Heart right ventricle (tissue), 16 donors: ENCODE measurements around the gene UQCRFS1. TPM values are rescaled to one million over a fixed set of nuclear protein-coding genes. Genes with fewer than 3 reads are reported as not detected.
"Not testable (repeated sequence)": the region's sequence is repeated elsewhere in the genome, so short reads cannot be mapped to it uniquely, and the experiment has no call there.

Source experiments
- ATAC-seq, 8 donors: fragments of 200-7000 bp; cut with Tn5 transposase; one replicate each; pipeline ENCODE4 v1.9.1; 2020; ENCODE audit warnings: mild to moderate bottlenecking in 8 of 8, moderate library complexity in 8 of 8, moderate number of reproducible peaks in 1 of 8
- DNase-seq, 2 donors: peaks; one replicate each; pipeline ENCODE4 v3.0.0-alpha.2; 2020
- H3K27ac ChIP-seq, 10 donors: fragments of 200-600 bp; sonication (generic) in 2 of 10; one replicate each; pipeline versions ENCODE4 v1.5.0 to v1.8.0; 2020 to 2022; ENCODE audit warnings: mild to moderate bottlenecking in 3 of 10
- H3K27me3 ChIP-seq, 7 donors: fragments of 200-600 bp; one replicate each; pipeline ENCODE4 v1.8.0; 2021 to 2022; ENCODE audit warnings: mild to moderate bottlenecking in 2 of 7
- H3K36me3 ChIP-seq, 9 donors: fragments of 200-600 bp; sonication (generic) in 1 of 9; one replicate each; pipeline versions ENCODE4 v1.5.0 to v1.8.0; 2020 to 2022; ENCODE audit warnings: mild to moderate bottlenecking in 2 of 9
- H3K4me1 ChIP-seq, 9 donors: fragments of 200-600 bp; sonication (generic) in 1 of 9; one replicate each; pipeline versions ENCODE4 v1.5.0 to v1.8.0; 2020 to 2022; ENCODE audit warnings: mild to moderate bottlenecking in 4 of 9
- H3K4me3 ChIP-seq, 10 donors: fragments of 200-600 bp; sonication (generic) in 2 of 10; one replicate each; pipeline versions ENCODE4 v1.5.0 to v1.8.0; 2020 to 2022; ENCODE audit warnings: mild to moderate bottlenecking in 7 of 10, moderate library complexity in 2 of 10
- H3K9me3 ChIP-seq, 11 donors: fragments of 200-600 bp in 10 of 11; sonication (generic) in 2 of 11; one replicate each; pipeline versions ENCODE4 v1.5.0 to v1.8.0; 2013 to 2022; ENCODE audit warnings: mild to moderate bottlenecking in 2 of 11, control low read depth in 1 of 11, moderate library complexity in 1 of 11
- WGBS, 2 donors: extraction: QIAGEN DNeasy Blood & Tissue Kit; methylation state at CpG; one replicate each; pipeline ENCODE4 v1.1.7; 2013; ENCODE audit warnings: inconsistent platforms in 1 of 2; 5-methylcytosine and 5-hydroxymethylcytosine counted together
- intact Hi-C, 10 donors: fragments of 100-400 bp; cut with DNase I; formaldehyde crosslinking; loops; one replicate each; pipeline versions ENCODE4 v1.11.1 to v1.14.2; 2022
- polyA plus RNA-seq, 2 donors: library from polyadenylated mRNA; stranded (reverse); fragments of 200-250 nt; gene quantifications; one replicate each; pipeline ENCODE4 v1.2.3, GENCODE V29; 2013
- total RNA-seq, 10 donors: library from RNA; stranded (reverse); fragmentation: NEBNext Ultra II Directional in 3 of 10; extraction: Animal tissue kit (Norgen Biotek cat#: 25700) in 3 of 10; gene quantifications; one replicate each; pipeline versions ENCODE4 v1.2.1 to v1.2.4, GENCODE V29; 2021 to 2023
- TF ChIP-seq, protein P1 (sequence below), 9 donors: fragments of 200-600 bp; sonication (generic) in 2 of 9; IDR thresholded peaks; one replicate each; pipeline versions ENCODE4 v1.5.0 to v1.8.0; 2021 to 2022; ENCODE audit warnings: antibody characterized with exemption in 9 of 9, mild to moderate bottlenecking in 5 of 9, moderate library complexity in 1 of 9
- donor health status: Arrhythmogenic right ventricular cardiomyopathy.
- donor health status: ischemic (EF 13 %, LVEDD 7.1; RV severe dilation, severe dysfunction).
- donor health status: healthy with polysubstance abuse.
- donor health status: DM: no; HTN: yes; CAD: no.
- donor health status: DM: no; HTN: no; CAD: no.
- donor health status: ischemic (EF 25% LVEDD 6.9; RV normal size, moderate dysfunction).
- donor health status: ischemic (EF 25% LVEDD 5.7; RV mildly dilated, moderate dysfunction).
- donor health status: healthy.
- donor health status: DM: yes; HTN: yes; CAD: no.
- donor health status: Ischemic cardiomyopathy.
- donor health status: ischemic (EF 35%, LVEDD 5.7; RV mildly dilated, moderate dysfunction).
- donor health status: nonischemic (EF 11% LVEDD 7.7; RV severe dilation, severe dysfunction).
- donor health status: DM: yes; HTN: yes; CAD: no.
- donor health status: PGD.
- donor health status: ischemic (EF 29% LVEDD 5.4; RV normal size, mild dysfunction).
- donor health status: nonischemic (EF 23%, LVEDD 6.1; RV moderate dilation, normal function).

The UQCRFS1 gene
- total and polyA plus RNA-seq, 12 donors = 18.7 to 200 (median 157) TPM

GRCh38 chr19:29215322-29215845 lies 2.4 kb upstream of the UQCRFS1 start:
- intact Hi-C loops = no loop called here
- 89 to 91% methylated on average over 7 of the region's 7 CpGs for WGBS, 2 donors
- DNase-seq (no peak), ATAC-seq (no peak)
- Histone ChIP-seq H3K4me1 (peaks cover 6 to 17% (median 12%) of the 10 kb centered on the region in 9 donors), H3K9me3 (no peaks in the 10 kb centered on the region), H3K27ac (no peak overlapping the region), H3K4me3 (no peak overlapping the region), H3K27me3 (peaks cover 0 to 21% (median 0%) of the 10 kb centered on the region in 7 donors), H3K36me3 (peaks cover 0 to 4% (median 0%) of the 10 kb centered on the region in 9 donors)
- TF ChIP-seq, protein P1, sequence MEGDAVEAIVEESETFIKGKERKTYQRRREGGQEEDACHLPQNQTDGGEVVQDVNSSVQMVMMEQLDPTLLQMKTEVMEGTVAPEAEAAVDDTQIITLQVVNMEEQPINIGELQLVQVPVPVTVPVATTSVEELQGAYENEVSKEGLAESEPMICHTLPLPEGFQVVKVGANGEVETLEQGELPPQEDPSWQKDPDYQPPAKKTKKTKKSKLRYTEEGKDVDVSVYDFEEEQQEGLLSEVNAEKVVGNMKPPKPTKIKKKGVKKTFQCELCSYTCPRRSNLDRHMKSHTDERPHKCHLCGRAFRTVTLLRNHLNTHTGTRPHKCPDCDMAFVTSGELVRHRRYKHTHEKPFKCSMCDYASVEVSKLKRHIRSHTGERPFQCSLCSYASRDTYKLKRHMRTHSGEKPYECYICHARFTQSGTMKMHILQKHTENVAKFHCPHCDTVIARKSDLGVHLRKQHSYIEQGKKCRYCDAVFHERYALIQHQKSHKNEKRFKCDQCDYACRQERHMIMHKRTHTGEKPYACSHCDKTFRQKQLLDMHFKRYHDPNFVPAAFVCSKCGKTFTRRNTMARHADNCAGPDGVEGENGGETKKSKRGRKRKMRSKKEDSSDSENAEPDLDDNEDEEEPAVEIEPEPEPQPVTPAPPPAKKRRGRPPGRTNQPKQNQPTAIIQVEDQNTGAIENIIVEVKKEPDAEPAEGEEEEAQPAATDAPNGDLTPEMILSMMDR (IDR thresholded peaks at IDR 0.05) = no peak

GRCh38 chr19:29214411-29214810 lies 1.5 kb upstream of the UQCRFS1 start:
- ATAC-seq (no peak), DNase-seq (no peak)
- no peak overlapping the region for H3K4me3 ChIP-seq
- H3K27ac ChIP-seq = no peak overlapping the region
- WGBS, 2 donors = 61 to 67% methylated on average over 2 of the region's 2 CpGs
- H3K36me3 ChIP-seq = peaks cover 0 to 4% (median 0%) of the 10 kb centered on the region in 9 donors
- no peaks in the 10 kb centered on the region for H3K9me3 ChIP-seq
- peaks cover 13 to 24% (median 17%) of the 10 kb centered on the region in 9 donors for H3K4me1 ChIP-seq
- TF ChIP-seq, protein P1 (IDR thresholded peaks at IDR 0.05) = no peak
- H3K27me3 ChIP-seq = peaks cover 0 to 13% (median 0%) of the 10 kb centered on the region in 7 donors
- intact Hi-C loops = no loop called here

DNA sequence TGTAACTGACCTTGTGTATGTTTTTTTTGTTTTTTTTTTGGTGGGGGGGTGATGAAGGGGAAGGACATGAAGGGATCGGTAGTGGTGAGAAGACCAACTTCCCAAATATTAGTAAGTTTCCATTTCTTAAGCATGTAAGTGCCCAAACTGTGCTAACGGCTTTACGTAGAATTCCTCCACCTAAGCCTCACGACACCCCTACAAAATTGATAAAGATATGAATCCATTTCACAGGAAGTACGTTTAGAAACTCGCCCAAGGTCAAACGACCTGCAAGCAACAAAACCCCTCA lies 649 bp downstream of the UQCRFS1 start:
- Histone ChIP-seq H3K4me1 (peaks cover 13 to 38% (median 33%) of the 10 kb centered on the region in 9 donors), H3K27ac (peak overlapping the region; percentile 94 to 98 (median 97)), H3K4me3 (peak overlapping the region; percentile 86 to 99 (median 91)), H3K36me3 (peaks cover 0 to 10% (median 4%) of the 10 kb centered on the region in 9 donors), H3K27me3 (no peaks in the 10 kb centered on the region), H3K9me3 (no peaks in the 10 kb centered on the region)
- 0 to 1% methylated on average over 7 of the region's 7 CpGs for WGBS, 2 donors
- intact Hi-C loops = no loop called here
- no peak for DNase-seq
- TF ChIP-seq, protein P1 (IDR thresholded peaks at IDR 0.05) = no peak
- ATAC-seq = no peak

GRCh38 chr19:29211562-29212355 lies 1.2 kb downstream of the UQCRFS1 start:
- TF ChIP-seq, protein P1 (IDR thresholded peaks at IDR 0.05) = no peak
- Histone ChIP-seq H3K9me3 (no peaks in the 10 kb centered on the region), H3K4me1 (peaks cover 13 to 43% (median 33%) of the 10 kb centered on the region in 9 donors), H3K36me3 (peaks cover 0 to 15% (median 4%) of the 10 kb centered on the region in 9 donors), H3K4me3 (peak overlapping the region; percentile 86 to 99 (median 91)), H3K27me3 (no peaks in the 10 kb centered on the region), H3K27ac (peak overlapping the region; percentile 94 to 98 (median 97))
- ATAC-seq (no peak), DNase-seq (no peak)
- 17 to 28% methylated on average over 18 of the region's 18 CpGs for WGBS, 2 donors
- intact Hi-C loops = no loop called here

DNA sequence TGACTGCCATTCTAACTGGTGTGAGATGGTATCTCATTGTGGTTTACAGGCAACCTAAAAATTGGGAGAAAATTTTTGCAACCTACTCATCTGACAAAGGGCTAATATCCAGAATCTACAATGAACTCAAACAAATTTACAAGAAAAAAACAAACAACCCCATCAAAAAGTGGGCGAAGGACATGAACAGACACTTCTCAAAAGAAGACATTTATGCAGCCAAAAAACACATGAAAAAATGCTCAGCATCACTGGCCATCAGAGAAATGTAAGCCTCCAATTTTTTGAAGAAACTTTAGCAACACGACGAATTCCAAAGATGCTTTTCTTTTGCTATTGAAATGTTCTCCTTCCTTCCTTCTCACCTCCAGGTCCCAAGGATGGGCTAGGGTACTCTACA lies 1.9 kb downstream of the UQCRFS1 start:
- intact Hi-C loops, ATAC-seq, H3K27me3 ChIP-seq, DNase-seq, H3K9me3 ChIP-seq, H3K27ac ChIP-seq: not testable (repeated sequence)
- Histone ChIP-seq H3K4me1 (peaks cover 13 to 49% (median 33%) of the 10 kb centered on the region in 9 donors), H3K4me3 (peak overlapping the region in 9 of 10 donors; percentile 86 to 99 (median 94)), H3K36me3 (peaks cover 0 to 22% (median 10%) of the 10 kb centered on the region in 9 donors)
- 94% methylated on average over 2 of the region's 3 CpGs for WGBS, 2 donors

GRCh38 chr19:29210502-29210901 lies 2.4 kb downstream of the UQCRFS1 start:
- ATAC-seq, intact Hi-C loops, H3K27ac ChIP-seq, H3K4me3 ChIP-seq, H3K9me3 ChIP-seq, DNase-seq, H3K27me3 ChIP-seq: not testable (repeated sequence)
- H3K36me3 ChIP-seq = peaks cover 0 to 28% (median 10%) of the 10 kb centered on the region in 9 donors
- 91 to 97% methylated on average over 3 of the region's 3 CpGs for WGBS, 2 donors
- peaks cover 13 to 49% (median 34%) of the 10 kb centered on the region in 9 donors for H3K4me1 ChIP-seq
